Glutamatergic neuron (in vitro differentiated cells): ENCODE data around the gene S100G. TPM values are rescaled to one million over a fixed set of nuclear protein-coding genes. Genes with fewer than 3 reads are reported as not detected.

ENCODE experiments used
- DNase-seq: peaks from one replicate; pipeline ENCODE4 v3.0.0; 2022
- H3K27ac Mint-ChIP-seq: one replicate; pipeline ENCODE4 v1.8.0; 2020; ENCODE audit warnings: mild to moderate bottlenecking, mixed read lengths, inconsistent platforms; ENCODE audit not compliant: unreplicated experiment
- H3K27me3 Mint-ChIP-seq: one replicate; pipeline ENCODE4 v1.8.0; 2020; ENCODE audit warnings: mild to moderate bottlenecking, moderate library complexity, mixed read lengths, inconsistent platforms; ENCODE audit not compliant: unreplicated experiment
- H3K36me3 Mint-ChIP-seq: one replicate; pipeline ENCODE4 v1.8.0; 2020; ENCODE audit warnings: mild to moderate bottlenecking, mixed read lengths, inconsistent platforms; ENCODE audit not compliant: unreplicated experiment
- H3K4me1 Mint-ChIP-seq: one replicate; pipeline ENCODE4 v1.8.0; 2020; ENCODE audit warnings: mild to moderate bottlenecking, low read depth, mixed read lengths, inconsistent platforms; ENCODE audit not compliant: unreplicated experiment
- H3K4me3 Mint-ChIP-seq: one replicate; pipeline ENCODE4 v1.8.0; 2020; ENCODE audit warnings: mild to moderate bottlenecking, mixed read lengths, inconsistent platforms; ENCODE audit not compliant: unreplicated experiment
- H3K9me3 Mint-ChIP-seq: one replicate; pipeline ENCODE4 v1.8.0; 2020; ENCODE audit warnings: mild to moderate bottlenecking, moderate library complexity, mixed read lengths, inconsistent platforms; ENCODE audit not compliant: unreplicated experiment
- CTCF ChIP-seq: fragments of 200-600 bp; sonication (generic); IDR thresholded peaks from one replicate; pipeline ENCODE4 v1.5.0; 2021; ENCODE audit not compliant: partially characterized antibody, unreplicated experiment
- microRNA-seq: library from miRNA; unstranded; fragments of <30 nt; microRNA quantifications from one replicate; pipeline ENCODE4, GENCODE V29; 2020; ENCODE audit not compliant: unreplicated experiment
- total RNA-seq: library from RNA; stranded (reverse); fragmentation: NEBNext Ultra II Directional; extraction: Animal tissue kit (Norgen Biotek cat#: 25700); gene quantifications from one replicate; pipeline ENCODE4 v1.2.1, GENCODE V29; 2021; ENCODE audit not compliant: unreplicated experiment

S100G gene
- total RNA-seq, 1 donor from 2014 or later = not detected

GRCh38 chrX:16700734-16701133, 50.8 kb downstream of the S100G start:
- Mint-ChIP-seq H3K9me3 (no peaks in the 10 kb centered on the region), H3K27me3 (no peaks in the 10 kb centered on the region), H3K4me1 (no peaks in the 10 kb centered on the region), H3K36me3 (no peaks in the 10 kb centered on the region), H3K27ac (no peak overlapping the region), H3K4me3 (no peak overlapping the region)
- no peak for DNase-seq
- no peak for TF ChIP-seq CTCF

- Mint-ChIP-seq H3K4me3 (no peak overlapping the region), H3K27me3 (no peaks in the 10 kb centered on the region), H3K4me1 (no peaks in the 10 kb centered on the region), H3K9me3 (no peaks in the 10 kb centered on the region), H3K27ac (no peak overlapping the region), H3K36me3 (no peaks in the 10 kb centered on the region)
- TF ChIP-seq CTCF = no peak
- no peak for DNase-seq
Measured at GRCh38 chrX:16702700-16703599, 53.0 kb downstream of the S100G start.

Small RNA genes lying within 50 kb of the gene (microRNA-seq; reads per million reads assigned to microRNA genes)
- gene MIR548AM = not detected

Other genes starting within 250 kb of the S100G start
- gene CTPS2, start 62.5 kb downstream of the S100G start, total RNA-seq = 29.0 TPM
- 19.0 TPM for gene SYAP1, start 69.5 kb downstream of the S100G start, total RNA-seq
- 10.4 TPM for gene TXLNG, start 136.3 kb downstream of the S100G start, total RNA-seq
- gene RBBP7, start 220.2 kb downstream of the S100G start, total RNA-seq = 79.2 TPM